K562 (cell line): ENCODE data around the gene NUP205. TPM values are rescaled to one million over a fixed set of nuclear protein-coding genes. Genes with fewer than 3 reads are reported as not detected.

ENCODE experiments used
- ATAC-seq: fragments of 200-7000 bp; cut with Tn5 transposase; 3 replicates; pipeline ENCODE4 v1.9.1; 2020; ENCODE audit warnings: moderate library complexity
- BruUV-seq: library from RNA; stranded (reverse); fragments of 400-500 nt; replicated peaks from 2 replicates; lab custom pipeline; 2021; lab: Mats Ljungman, UMichigan
- CTCF ChIA-PET: fragments of 300-600 bp; formaldehyde crosslinking; extraction: SDS; loops from one replicate; lab custom pipeline; 2021; ENCODE audit warnings: low intra/inter-chr PET ratio; lab: Yijun Ruan, JAX
- POLR2A ChIA-PET: fragments of 300-600, 350-650 bp; sonication (Branson Sonifier 250); formaldehyde crosslinking; extraction: SDS; loops from one replicate; lab custom pipeline; 2021; ENCODE audit warnings: antibody characterized with exemption, inconsistent platforms; lab: Yijun Ruan, JAX
- DNase-seq, 4 experiments: peaks; one replicate each; pipeline versions ENCODE4 v3.0.0 to v3.0.0-alpha.2; 2011 to 2018; ENCODE audit warnings: low spot score in 3 of 4, mixed read lengths in 3 of 4; ENCODE audit errors: extremely low read depth in 1 of 4
- FAIRE-seq: peaks from 2 replicates; lab custom pipeline; 2011; peaks lifted over from hg19 to GRCh38; lab: Jason Lieb, UNC
- H2AFZ ChIP-seq: 2 replicates; pipeline ENCODE4 v1.6.0; 2011; ENCODE audit warnings: low read depth, low read length, control low read depth, inconsistent platforms
- H3K27ac ChIP-seq: fragments of 200-600 bp; 3 replicates; pipeline ENCODE4 v1.8.0; 2011; ENCODE audit warnings: low read depth, mild to moderate bottlenecking, control low read depth, inconsistent platforms, low read length, moderate library complexity, mixed read lengths; ENCODE audit errors: extremely low read depth
- H3K27me3 ChIP-seq, 2 experiments: fragments of 300-600 bp in 1 of 2; 2 replicates in 1 of 2; 3 replicates in 1 of 2; pipeline versions ENCODE4 v1.6.0 to v1.8.0; 2011; ENCODE audit warnings: inconsistent platforms in 2 of 2, low read length in 2 of 2, mild to moderate bottlenecking in 1 of 2, mixed read lengths in 1 of 2, moderate library complexity in 1 of 2; ENCODE audit not compliant: control insufficient read depth in 2 of 2, insufficient read depth in 2 of 2
- H3K36me3 ChIP-seq: fragments of 300-600 bp; 3 replicates; pipeline ENCODE4 v1.8.0; 2011; ENCODE audit warnings: mild to moderate bottlenecking, low read length, inconsistent platforms; ENCODE audit not compliant: control insufficient read depth, insufficient read depth
- H3K4me1 ChIP-seq, 2 experiments: fragments of 200-600 bp in 1 of 2; replicated peaks in 1 of 2; 2 replicates in 1 of 2; 3 replicates in 1 of 2; pipeline versions ENCODE4 v1.5.1 to v1.8.0; 2011; ENCODE audit warnings: inconsistent platforms in 2 of 2, low read length in 2 of 2, mild to moderate bottlenecking in 1 of 2, mixed read lengths in 1 of 2, moderate library complexity in 1 of 2; ENCODE audit not compliant: control insufficient read depth in 2 of 2, insufficient read depth in 2 of 2
- H3K4me2 ChIP-seq: 2 replicates; pipeline ENCODE4 v1.6.1; 2011; ENCODE audit warnings: low read length, control low read depth, inconsistent platforms, mixed read lengths; ENCODE audit not compliant: insufficient read depth
- H3K4me3 ChIP-seq: fragments of 200-600 bp; sonication (generic), shearing (Covaris generic); 2 replicates; pipeline ENCODE4 v1.5.1; 2016; ENCODE audit warnings: control low read depth, inconsistent platforms
- H3K79me2 ChIP-seq: fragments of 200-600 bp; 3 replicates; pipeline ENCODE4 v1.8.0; 2011; ENCODE audit warnings: low read length, inconsistent platforms; ENCODE audit not compliant: control insufficient read depth, insufficient read depth
- H3K9ac ChIP-seq, 2 experiments: 2 replicates each; pipeline versions ENCODE4 v1.6.0 to v1.6.1; 2011; ENCODE audit warnings: low read depth in 2 of 2, low read length in 2 of 2, control low read depth in 1 of 2, inconsistent platforms in 1 of 2, mild to moderate bottlenecking in 1 of 2, mixed read lengths in 1 of 2; ENCODE audit not compliant: insufficient read depth in 1 of 2
- H3K9me1 ChIP-seq: one replicate; pipeline ENCODE4 v1.6.0; 2011; ENCODE audit warnings: inconsistent platforms, mild to moderate bottlenecking, low read length, moderate library complexity; ENCODE audit not compliant: control insufficient read depth, insufficient read depth
- H3K9me3 ChIP-seq: replicated peaks from 2 replicates; pipeline ENCODE4 v1.5.1; 2011; ENCODE audit warnings: low read depth, low read length, inconsistent platforms; ENCODE audit not compliant: control insufficient read depth, insufficient read depth
- H4K20me1 ChIP-seq: replicated peaks from 2 replicates; pipeline ENCODE4 v1.6.1; 2011; ENCODE audit warnings: low read length, inconsistent platforms, mixed read lengths; ENCODE audit not compliant: control insufficient read depth, insufficient read depth
- CCNT2 ChIP-seq: IDR thresholded peaks from 2 replicates; pipeline ENCODE4 v1.6.1; 2011; ENCODE audit warnings: borderline replicate concordance, low read depth, mild to moderate bottlenecking, moderate library complexity, mixed read lengths, low read length; ENCODE audit not compliant: insufficient read length; ENCODE audit errors: extremely low read depth
- ELF1 ChIP-seq: fragments of 200-800 bp; sonication (Bioruptor generic); IDR thresholded peaks from 2 replicates; pipeline ENCODE4 v1.6.1; 2016; ENCODE audit warnings: missing genetic modification characterization, missing compliant biosample characterization
- GTF2A2 ChIP-seq: IDR thresholded peaks from 2 replicates; pipeline ENCODE4 v1.6.1; 2016; ENCODE audit warnings: mild to moderate bottlenecking, missing genetic modification characterization, missing compliant biosample characterization
- GTF2E2 ChIP-seq: fragments of 200-800 bp; sonication (Bioruptor generic); IDR thresholded peaks from 2 replicates; pipeline ENCODE4 v1.6.1; 2016; ENCODE audit warnings: missing genetic modification characterization, missing compliant biosample characterization
- MAFK ChIP-seq: IDR thresholded peaks from 2 replicates; pipeline ENCODE4 v1.6.1; 2011; ENCODE audit warnings: low read length, improper control_type of control experiment
- MTA1 ChIP-seq: fragments of 450-650 bp; IDR thresholded peaks from 2 replicates; pipeline ENCODE4 v1.6.1; 2017; ENCODE audit warnings: borderline replicate concordance
- NFATC3 ChIP-seq: fragments of 450-650 bp; IDR thresholded peaks from 2 replicates; pipeline ENCODE4 v1.6.1; 2017; ENCODE audit warnings: mild to moderate bottlenecking
- NONO ChIP-seq, 2 experiments: fragments of 200-400 bp in 1 of 2; fragments of 450-650 bp in 1 of 2; formaldehyde crosslinking in 1 of 2; IDR thresholded peaks; 2 replicates each; pipeline ENCODE4 v1.6.1; 2017; ENCODE audit warnings: low read depth in 2 of 2, mild to moderate bottlenecking in 2 of 2, moderate library complexity in 2 of 2, low read length in 1 of 2
- PRDM10 ChIP-seq: fragments of 450-650 bp; IDR thresholded peaks from 2 replicates; pipeline ENCODE4 v1.6.1; 2018; ENCODE audit not compliant: partially characterized antibody
- PTRF ChIP-seq: fragments of 450-650 bp; IDR thresholded peaks from 2 replicates; pipeline ENCODE4 v1.6.1; 2016; ENCODE audit warnings: mild to moderate bottlenecking, missing genetic modification characterization, missing compliant biosample characterization
- PTTG1 ChIP-seq: fragments of 450-650 bp; IDR thresholded peaks from 2 replicates; pipeline ENCODE4 v1.6.1; 2016; ENCODE audit warnings: low read depth, mild to moderate bottlenecking, missing genetic modification characterization, missing compliant biosample characterization
- RBBP5 ChIP-seq: fragments of 200-600 bp; sonication (generic); IDR thresholded peaks from 2 replicates; pipeline ENCODE4 v1.6.1; 2012; ENCODE audit warnings: borderline replicate concordance, mild to moderate bottlenecking, low read length, control low read depth, inconsistent platforms; ENCODE audit not compliant: insufficient read depth, poor library complexity, severe bottlenecking
- TCF7 ChIP-seq: sonication (generic); IDR thresholded peaks from 2 replicates; pipeline ENCODE4 v1.6.1; 2016; ENCODE audit warnings: antibody characterized with exemption, borderline replicate concordance
- ZBED1 ChIP-seq: IDR thresholded peaks from 2 replicates; pipeline ENCODE4 v1.6.1; 2014
- ZBTB1 ChIP-seq: sonication (generic); formaldehyde crosslinking; IDR thresholded peaks from 2 replicates; pipeline ENCODE4 v1.8.1; 2023; ENCODE audit warnings: missing genetic modification reagents, low read depth, mild to moderate bottlenecking, borderline replicate concordance
- ZBTB7A ChIP-seq: IDR thresholded peaks from 2 replicates; pipeline ENCODE4 v1.6.1; 2011; ENCODE audit warnings: low read depth, mild to moderate bottlenecking, low read length, moderate library complexity, borderline replicate concordance; ENCODE audit not compliant: control insufficient read depth
- ZNF197 ChIP-seq: fragments of 200-800 bp; sonication (Bioruptor generic); IDR thresholded peaks from 2 replicates; pipeline ENCODE4 v1.6.1; 2016; ENCODE audit warnings: low read depth, missing genetic modification characterization, missing compliant biosample characterization
- WGBS: fragments of 100-300 bp; shearing (Covaris generic); methylation state at CpG from one replicate; pipeline ENCODE4 v1.1.6; 2016; ENCODE audit warnings: low coverage, mixed read lengths; ENCODE audit not compliant: insufficient coverage; ENCODE audit errors: missing lambda C conversion rate; 5-methylcytosine and 5-hydroxymethylcytosine counted together
- in situ Hi-C: fragments of 300-500 bp; cut with MboI; formaldehyde crosslinking; loops from 4 replicates; pipeline ENCODE4 v1.15.0; 2018; ENCODE audit warnings: inconsistent platforms, mixed read lengths
- intact Hi-C: fragments of 100-400 bp; cut with micrococcal nuclease; formaldehyde crosslinking; loops from 2 replicates; pipeline ENCODE4 v1.14.2; 2022
- polyA plus RNA-seq, 8 experiments: library from polyadenylated mRNA; depleted of rRNA in 4 of 8; stranded (reverse) in 5 of 8; unstranded in 3 of 8; fragments of >200 nt; fragmentation: Nextera tagmentation in 2 of 8; fragmentation: Illumina TruSeq in 1 of 8; extraction: Ambion mirVana in 2 of 8; extraction: Trizol in 1 of 8; gene quantifications; 2 replicates each; pipeline versions ENCODE4 v1.2.1 to v1.2.3, GENCODE V29; 2011 to 2014; ENCODE audit warnings: inconsistent platforms in 1 of 8, missing spikeins in 1 of 8
- total RNA-seq, 7 experiments: library from RNA; depleted of rRNA in 6 of 7; stranded (reverse); fragments of >200 nt in 6 of 7; fragmentation: Illumina TruSeq in 2 of 7; extraction: Trizol in 2 of 7; gene quantifications; 2 replicates each; pipeline versions ENCODE4 v1.2.1 to v1.2.3, GENCODE V29; 2011 to 2021; ENCODE audit warnings: low replicate concordance in 1 of 7

NUP205 gene
- total and polyA plus RNA-seq, 9 of the 15 experiments (the other 6 are each of a cell fraction or from before 2014, with no cell fraction given): 101 to 282 (median 193) TPM

DNA sequence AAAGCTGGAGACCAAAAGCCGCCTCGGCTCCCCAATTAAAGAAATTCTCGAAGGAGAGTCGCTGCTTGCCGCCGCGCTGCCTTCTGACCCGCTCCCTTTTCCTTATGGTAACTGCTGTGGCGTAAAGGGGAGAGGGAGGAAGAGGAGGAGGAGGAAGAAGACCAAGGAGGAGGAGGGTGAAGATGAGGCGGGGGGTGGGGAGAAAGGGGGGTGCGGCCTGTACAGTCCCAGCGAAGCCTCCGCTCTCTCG, 48.2 kb upstream of the NUP205 start (continued):
- no peak; the same call in 1 of the 2 replicates for TF ChIP-seq ZNF197 (CRISPR knock-in tag)
- TF ChIP-seq NFATC3: no peak
- peak; percentile 25; the same call in 1 of the 2 replicates for TF ChIP-seq GTF2E2 (tag)
- peak; percentile 57 for TF ChIP-seq GTF2A2
- peak; percentile 34; the same call in 1 of the 2 replicates for TF ChIP-seq TCF7
- peak; percentile 14; the same call in 1 of the 2 replicates for TF ChIP-seq MTA1
- no peak for TF ChIP-seq MAFK
- peak; percentile 24; the same call in 1 of the 2 replicates for TF ChIP-seq ZBTB7A

- Histone ChIP-seq H3K9ac (peak within 1 kb of the TSS; percentile 96 to 100), H3K27me3 (no peaks in the 10 kb centered on the region), H4K20me1 (peaks cover 11% of the 10 kb centered on the region; the same call in 1 of the 2 replicates), H3K79me2 (peaks cover 47% of the 10 kb centered on the region), H3K4me1 (peaks cover 10 to 11% of the 10 kb centered on the region in 2 experiments; a peak in 4 of 5 replicates), H3K9me3 (no peaks in the 10 kb centered on the region), H3K4me3 (peak within 1 kb of the TSS; percentile 70), H3K4me2 (peak within 1 kb of the TSS; percentile 99), H2AFZ (peak within 1 kb of the TSS; percentile 100), H3K27ac (peak within 1 kb of the TSS; percentile 94), H3K9me1 (no peaks in the 10 kb centered on the region), H3K36me3 (peaks cover 5% of the 10 kb centered on the region; the same call in 1 of the 3 replicates)
- BruUV-seq: no TSS peak
- intact Hi-C loops: loop anchor here (2.0 to 10.0 kb wide), 4 partner anchors 137 to 1655 kb away; partner anchors contain the start of gene STMP1
- ChIA-PET CTCF (interaction anchor here (1.2 to 1.5 kb wide), 3 partner anchors 48 to 228 kb away, joined by 6 to 7 read pairs (median 7); partner anchors contain the start of gene NUP205), POLR2A (interaction anchor here (0.6 to 1.7 kb wide), 5 partner anchors 9 to 109 kb away, joined by 3 to 6 read pairs (median 4); partner anchors contain the start of gene NUP205)
- FAIRE-seq: peak; percentile 86
- under 1% methylated on average over 46 of the region's 55 CpGs for WGBS
- peak; percentile 93 for ATAC-seq
- in situ Hi-C loops: loop anchor here (10.0 kb wide), 1 partner anchor 455 kb away; no protein-coding TSS in a partner anchor
- DNase-seq: peak; percentile 99
- TF ChIP-seq ZBTB1 (CRISPR knock-in tag) (peak; percentile 88; the same call in 1 of the 2 replicates), PRDM10 (peak; percentile 94), ZBED1 (peak; percentile 42; the same call in 1 of the 2 replicates), ELF1 (no peak; the same call in 1 of the 2 replicates), RBBP5 (peak; percentile 98), PTRF (tag) (no peak), CCNT2 (peak; percentile 46), NONO (IDR thresholded peaks at IDR 0.05; ENCODE audit: low read depth in 2 of 2, low read length in 1 of 2) (no peak), PTTG1 (tag) (no peak)
Measured at GRCh38 chr7:135509839-135510591, 47.7 kb upstream of the NUP205 start, which contains the start of gene CNOT4. CNOT4 (minus strand) TSS chr7:135510102; CDS start chr7:135438331, 71,771 bp downstream.
